Neural progenitor cell (in vitro differentiated cells): ENCODE results near the gene EEF1A1. TPM values are rescaled to one million over a fixed set of nuclear protein-coding genes. Genes with fewer than 3 reads are reported as not detected.
"Not testable (repeated sequence)": the region's sequence is repeated elsewhere in the genome, so short reads cannot be mapped to it uniquely, and the experiment has no call there.

Experiments
- DNase-seq: peaks from one replicate; pipeline ENCODE4 v3.0.0-alpha.2; 2016; ENCODE audit warnings: low spot score
- H2AFZ ChIP-seq: fragments of 200-600 bp; sonication (generic); replicated peaks from 2 replicates; pipeline ENCODE4 v1.6.1; 2016; ENCODE audit warnings: antibody characterized with exemption
- H3F3A ChIP-seq: fragments of 200-600 bp; sonication (generic); 2 replicates; pipeline ENCODE4 v1.6.1; 2016; ENCODE audit warnings: antibody characterized with exemption, low read depth
- H3K27ac ChIP-seq: fragments of 200-600 bp; sonication (generic); 2 replicates; pipeline ENCODE4 v1.5.1; 2016; ENCODE audit warnings: mild to moderate bottlenecking
- H3K27me3 ChIP-seq: fragments of 200-600 bp; sonication (generic); 2 replicates; pipeline ENCODE4 v1.6.1; 2016; ENCODE audit warnings: mild to moderate bottlenecking, moderate library complexity
- H3K36me3 ChIP-seq: fragments of 200-600 bp; sonication (generic); 2 replicates; pipeline ENCODE4 v1.5.1; 2016
- H3K4me1 ChIP-seq: fragments of 200-600 bp; sonication (generic); 2 replicates; pipeline ENCODE4 v1.6.1; 2016; ENCODE audit warnings: mixed run types
- H3K4me2 ChIP-seq: fragments of 200-600 bp; sonication (generic); 2 replicates; pipeline ENCODE4 v1.6.1; 2016
- H3K4me3 ChIP-seq: fragments of 200-600 bp; sonication (generic); 2 replicates; pipeline ENCODE4 v1.5.1; 2016
- H3K79me2 ChIP-seq: fragments of 200-600 bp; sonication (generic); 2 replicates; pipeline ENCODE4 v1.6.1; 2016; ENCODE audit warnings: low read depth
- H3K9ac ChIP-seq: fragments of 200-600 bp; sonication (generic); 2 replicates; pipeline ENCODE4 v1.6.1; 2016
- H3K9me3 ChIP-seq: fragments of 200-600 bp; sonication (generic); 2 replicates; pipeline ENCODE4 v1.5.1; 2016; ENCODE audit warnings: low read depth
- H4K20me1 ChIP-seq: fragments of 200-600 bp; sonication (generic); 2 replicates; pipeline ENCODE4 v1.6.1; 2016; ENCODE audit warnings: low read depth
- H3K27ac Mint-ChIP-seq: 3 replicates; pipeline ENCODE4 v1.8.0; 2021; ENCODE audit warnings: mixed read lengths
- H3K27me3 Mint-ChIP-seq: 2 replicates; pipeline ENCODE4 v1.8.0; 2022; ENCODE audit warnings: low read depth, mild to moderate bottlenecking, inconsistent platforms, moderate library complexity, mixed read lengths; ENCODE audit not compliant: insufficient read depth
- H3K36me3 Mint-ChIP-seq: 3 replicates; pipeline ENCODE4 v1.8.0; 2021; ENCODE audit warnings: mixed read lengths
- H3K4me1 Mint-ChIP-seq: 3 replicates; pipeline ENCODE4 v1.8.0; 2021; ENCODE audit warnings: mixed read lengths
- H3K4me3 Mint-ChIP-seq: 3 replicates; pipeline ENCODE4 v1.8.0; 2021; ENCODE audit warnings: mild to moderate bottlenecking, moderate library complexity, mixed read lengths
- H3K9me3 Mint-ChIP-seq: 3 replicates; pipeline ENCODE4 v1.8.0; 2020; ENCODE audit warnings: mixed read lengths
- CTCF ChIP-seq: fragments of 200-600 bp; sonication (generic); IDR thresholded peaks from 2 replicates; pipeline ENCODE4 v1.5.1; 2017; ENCODE audit warnings: antibody characterized with exemption, mild to moderate bottlenecking
- EZH2 ChIP-seq: fragments of 200-600 bp; sonication (generic); IDR thresholded peaks from 2 replicates; pipeline ENCODE4 v1.6.1; 2017; ENCODE audit warnings: antibody characterized with exemption, mild to moderate bottlenecking, moderate library complexity
- EZH2phosphoT487 ChIP-seq: fragments of 200-600 bp; sonication (generic); IDR thresholded peaks from 2 replicates; pipeline ENCODE4 v1.6.1; 2017; ENCODE audit warnings: antibody characterized with exemption
- total RNA-seq: library from RNA; depleted of rRNA; stranded (reverse); fragments of >200 nt; gene quantifications from 2 replicates; pipeline ENCODE4 v1.2.3, GENCODE V29; 2015; ENCODE audit warnings: low replicate concordance

Gene EEF1A1
- total RNA-seq, 1 donor from 2014 or later = 19,891 TPM

- Histone ChIP-seq H3K9ac (no peak overlapping the region), H3K4me3 (no peak overlapping the region), H3K4me2 (no peak overlapping the region), H4K20me1 (no peaks in the 10 kb centered on the region), H3K9me3 (no peaks in the 10 kb centered on the region), H2AFZ (no peak overlapping the region), H3K27ac (no peak overlapping the region), H3K36me3 (peaks cover 2% of the 10 kb centered on the region), H3F3A (peaks cover 3% of the 10 kb centered on the region), H3K4me1 (no peaks in the 10 kb centered on the region), H3K79me2 (no peaks in the 10 kb centered on the region), H3K27me3 (no peaks in the 10 kb centered on the region)
- Mint-ChIP-seq H3K36me3 (no peaks in the 10 kb centered on the region), H3K9me3 (no peaks in the 10 kb centered on the region), H3K4me3 (no peak overlapping the region), H3K4me1 (no peaks in the 10 kb centered on the region), H3K27me3 (no peaks in the 10 kb centered on the region), H3K27ac (no peak overlapping the region)
- TF ChIP-seq EZH2 (no peak), CTCF (no peak), EZH2phosphoT487 (no peak)
- DNase-seq = no peak
These were observed 14.6 kb downstream of the EEF1A1 start for GRCh38 chr6:73506246-73506645.

- not testable (repeated sequence) for H3K4me1 ChIP-seq, H3K9me3 ChIP-seq, DNase-seq, H3F3A ChIP-seq, H3K36me3 ChIP-seq, H3K4me3 Mint-ChIP-seq, H3K79me2 ChIP-seq, H3K4me1 Mint-ChIP-seq, H3K4me3 ChIP-seq, H3K4me2 ChIP-seq, H3K9me3 Mint-ChIP-seq, H4K20me1 ChIP-seq, H3K36me3 Mint-ChIP-seq, H2AFZ ChIP-seq, H3K27me3 ChIP-seq, H3K27ac ChIP-seq, H3K9ac ChIP-seq, H3K27me3 Mint-ChIP-seq, H3K27ac Mint-ChIP-seq
These were observed 15.1 kb downstream of the EEF1A1 start for GRCh38 chr6:73505705-73506104.

- H3K27me3 ChIP-seq = no peaks in the 10 kb centered on the region
- no peak overlapping the region for H3K4me3 Mint-ChIP-seq
- no peak overlapping the region for H3K27ac ChIP-seq
- H3K4me3 ChIP-seq = no peak overlapping the region
- H3K79me2 ChIP-seq = no peaks in the 10 kb centered on the region
- no peaks in the 10 kb centered on the region for H3K9me3 Mint-ChIP-seq
- H3K4me1 Mint-ChIP-seq = no peaks in the 10 kb centered on the region
- H3K27ac Mint-ChIP-seq = no peak overlapping the region
- no peaks in the 10 kb centered on the region for H3K36me3 Mint-ChIP-seq
- no peak for DNase-seq
- H3K9me3 ChIP-seq = no peaks in the 10 kb centered on the region
- no peaks in the 10 kb centered on the region for H3K27me3 Mint-ChIP-seq
- no peak overlapping the region for H2AFZ ChIP-seq
- H3K36me3 ChIP-seq = peaks cover 8% of the 10 kb centered on the region
- no peak for TF ChIP-seq EZH2phosphoT487
- no peak for TF ChIP-seq CTCF
- no peaks in the 10 kb centered on the region for H3K4me1 ChIP-seq
- peaks cover 3% of the 10 kb centered on the region for H3F3A ChIP-seq
- no peaks in the 10 kb centered on the region for H4K20me1 ChIP-seq
- no peak overlapping the region for H3K4me2 ChIP-seq
- no peak overlapping the region for H3K9ac ChIP-seq
These were observed 15.7 kb downstream of the EEF1A1 start for GRCh38 chr6:73505142-73505541.

- no peak for TF ChIP-seq CTCF
- no peak for TF ChIP-seq EZH2
- TF ChIP-seq EZH2phosphoT487 = no peak
- Histone ChIP-seq H3K4me2 (no peak overlapping the region), H3K9ac (no peak overlapping the region), H3K27ac (no peak overlapping the region), H3K36me3 (peaks cover 8% of the 10 kb centered on the region), H3F3A (peaks cover 3% of the 10 kb centered on the region), H3K79me2 (no peaks in the 10 kb centered on the region), H3K4me1 (no peaks in the 10 kb centered on the region), H3K9me3 (no peaks in the 10 kb centered on the region), H3K4me3 (no peak overlapping the region), H3K27me3 (no peaks in the 10 kb centered on the region), H4K20me1 (no peaks in the 10 kb centered on the region), H2AFZ (no peak overlapping the region)
- Mint-ChIP-seq H3K36me3 (no peaks in the 10 kb centered on the region), H3K27ac (no peak overlapping the region), H3K9me3 (no peaks in the 10 kb centered on the region), H3K27me3 (no peaks in the 10 kb centered on the region), H3K4me1 (no peaks in the 10 kb centered on the region), H3K4me3 (no peak overlapping the region)
- DNase-seq = no peak
These were observed 16.7 kb downstream of the EEF1A1 start for GRCh38 chr6:73504160-73504559.
